Osteocyte (in vitro differentiated cells): ENCODE data around the gene FRMD6. TPM values are rescaled to one million over a fixed set of nuclear protein-coding genes. Genes with fewer than 3 reads are reported as not detected.

ENCODE experiments used
- DNase-seq: peaks from one replicate; pipeline ENCODE4 v3.0.0; 2021; ENCODE audit warnings: mixed read lengths; ENCODE audit not compliant: unreplicated experiment; ENCODE audit errors: extremely low spot score
- H3K27ac Mint-ChIP-seq: one replicate; pipeline ENCODE4 v1.8.0; 2021; ENCODE audit warnings: mild to moderate bottlenecking, mixed read lengths; ENCODE audit not compliant: unreplicated experiment
- H3K27me3 Mint-ChIP-seq: one replicate; pipeline ENCODE4 v1.8.0; 2021; ENCODE audit warnings: mixed read lengths; ENCODE audit not compliant: unreplicated experiment
- H3K36me3 Mint-ChIP-seq: one replicate; pipeline ENCODE4 v1.8.0; 2021; ENCODE audit warnings: mixed read lengths; ENCODE audit not compliant: unreplicated experiment
- H3K4me1 Mint-ChIP-seq: one replicate; pipeline ENCODE4 v1.8.0; 2021; ENCODE audit warnings: mixed read lengths; ENCODE audit not compliant: unreplicated experiment
- H3K4me3 Mint-ChIP-seq: one replicate; pipeline ENCODE4 v1.8.0; 2021; ENCODE audit warnings: mild to moderate bottlenecking, moderate library complexity, mixed read lengths; ENCODE audit not compliant: unreplicated experiment
- H3K9me3 Mint-ChIP-seq: one replicate; pipeline ENCODE4 v1.8.0; 2021; ENCODE audit warnings: mixed read lengths; ENCODE audit not compliant: unreplicated experiment
- total RNA-seq: library from RNA; stranded (reverse); gene quantifications from 2 replicates; pipeline ENCODE4 v1.2.1, GENCODE V29; 2021
- TF ChIP-seq, protein P1 (sequence below): fragments of 200-600 bp; sonication (generic); IDR thresholded peaks from 2 replicates; pipeline ENCODE4 v1.5.0; 2021; ENCODE audit warnings: antibody characterized with exemption, mild to moderate bottlenecking, moderate library complexity

The FRMD6 gene
- total RNA-seq, 1 donor from 2014 or later = 124 TPM

DNA sequence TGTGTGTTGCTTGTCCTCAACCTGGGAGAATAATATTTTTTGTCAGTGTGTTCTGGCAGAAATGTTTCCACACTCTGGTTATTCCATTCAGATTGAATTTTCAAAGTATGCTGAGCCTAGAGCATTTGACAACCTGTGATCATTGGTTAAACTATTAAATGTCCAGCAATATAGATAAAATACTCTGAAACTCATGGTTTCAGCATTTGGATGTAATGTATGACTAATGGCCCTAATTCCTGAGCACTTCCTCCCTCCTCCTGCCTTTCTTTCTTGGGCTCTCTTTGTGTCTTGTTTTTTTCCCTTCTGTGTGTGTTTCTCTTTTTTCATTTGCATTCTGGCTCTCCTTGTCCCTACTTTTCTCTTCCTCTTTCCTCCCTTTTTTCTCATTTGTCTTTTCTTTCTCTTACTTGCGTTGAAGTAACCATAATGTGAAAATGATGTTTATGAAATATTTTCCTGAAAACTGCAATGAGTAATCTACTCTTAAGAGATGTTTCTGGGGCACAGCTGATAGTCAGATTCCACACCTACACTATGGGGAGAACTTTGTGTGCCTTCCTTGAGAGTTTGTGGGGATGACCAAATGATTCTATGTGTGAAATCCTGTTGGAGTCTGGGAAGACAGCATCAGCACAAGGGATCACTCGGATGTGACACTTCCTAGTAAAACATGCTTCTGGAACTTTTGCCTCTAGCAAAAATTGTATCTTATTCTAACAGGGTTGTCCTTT lies 74.6 kb downstream of the FRMD6 start:
- no peak for DNase-seq
- Mint-ChIP-seq H3K27me3 (no peaks in the 10 kb centered on the region), H3K9me3 (no peaks in the 10 kb centered on the region), H3K36me3 (peaks cover 70% of the 10 kb centered on the region), H3K4me3 (no peak overlapping the region), H3K4me1 (peaks cover 10% of the 10 kb centered on the region), H3K27ac (peak overlapping the region; percentile 61)
- TF ChIP-seq, protein P1, sequence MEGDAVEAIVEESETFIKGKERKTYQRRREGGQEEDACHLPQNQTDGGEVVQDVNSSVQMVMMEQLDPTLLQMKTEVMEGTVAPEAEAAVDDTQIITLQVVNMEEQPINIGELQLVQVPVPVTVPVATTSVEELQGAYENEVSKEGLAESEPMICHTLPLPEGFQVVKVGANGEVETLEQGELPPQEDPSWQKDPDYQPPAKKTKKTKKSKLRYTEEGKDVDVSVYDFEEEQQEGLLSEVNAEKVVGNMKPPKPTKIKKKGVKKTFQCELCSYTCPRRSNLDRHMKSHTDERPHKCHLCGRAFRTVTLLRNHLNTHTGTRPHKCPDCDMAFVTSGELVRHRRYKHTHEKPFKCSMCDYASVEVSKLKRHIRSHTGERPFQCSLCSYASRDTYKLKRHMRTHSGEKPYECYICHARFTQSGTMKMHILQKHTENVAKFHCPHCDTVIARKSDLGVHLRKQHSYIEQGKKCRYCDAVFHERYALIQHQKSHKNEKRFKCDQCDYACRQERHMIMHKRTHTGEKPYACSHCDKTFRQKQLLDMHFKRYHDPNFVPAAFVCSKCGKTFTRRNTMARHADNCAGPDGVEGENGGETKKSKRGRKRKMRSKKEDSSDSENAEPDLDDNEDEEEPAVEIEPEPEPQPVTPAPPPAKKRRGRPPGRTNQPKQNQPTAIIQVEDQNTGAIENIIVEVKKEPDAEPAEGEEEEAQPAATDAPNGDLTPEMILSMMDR = no peak

- Mint-ChIP-seq H3K4me3 (no peak overlapping the region), H3K27me3 (no peaks in the 10 kb centered on the region), H3K9me3 (no peaks in the 10 kb centered on the region), H3K27ac (no peak overlapping the region), H3K4me1 (peaks cover 10% of the 10 kb centered on the region), H3K36me3 (peaks cover 62% of the 10 kb centered on the region)
- no peak for DNase-seq
- TF ChIP-seq, protein P1 = no peak
Observed at GRCh38 chr14:51727526-51727925, 75.8 kb downstream of the FRMD6 start.

DNA sequence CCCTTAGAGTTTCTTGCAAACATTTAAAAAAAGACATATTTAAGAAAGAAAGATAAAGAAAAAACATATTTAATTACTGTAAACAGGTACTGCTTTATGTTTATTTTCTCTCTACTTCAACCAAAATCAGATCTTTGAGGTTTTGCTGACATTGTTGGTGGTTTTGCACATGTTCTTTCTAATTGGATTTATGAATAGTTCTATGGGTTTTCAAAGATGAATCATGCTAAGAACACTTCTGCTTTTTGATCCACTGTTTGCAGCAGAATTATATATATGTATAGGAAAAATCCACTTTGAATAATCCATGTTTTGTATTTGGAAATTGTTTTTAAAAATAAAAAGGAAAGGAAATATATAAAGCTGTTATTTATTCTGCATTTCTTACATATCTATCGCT lies 78.4 kb downstream of the FRMD6 start:
- TF ChIP-seq, protein P1 = no peak
- Mint-ChIP-seq H3K36me3 (peaks cover 45% of the 10 kb centered on the region), H3K4me1 (peaks cover 5% of the 10 kb centered on the region), H3K4me3 (no peak overlapping the region), H3K9me3 (no peaks in the 10 kb centered on the region), H3K27me3 (no peaks in the 10 kb centered on the region), H3K27ac (no peak overlapping the region)
- DNase-seq = no peak

DNA sequence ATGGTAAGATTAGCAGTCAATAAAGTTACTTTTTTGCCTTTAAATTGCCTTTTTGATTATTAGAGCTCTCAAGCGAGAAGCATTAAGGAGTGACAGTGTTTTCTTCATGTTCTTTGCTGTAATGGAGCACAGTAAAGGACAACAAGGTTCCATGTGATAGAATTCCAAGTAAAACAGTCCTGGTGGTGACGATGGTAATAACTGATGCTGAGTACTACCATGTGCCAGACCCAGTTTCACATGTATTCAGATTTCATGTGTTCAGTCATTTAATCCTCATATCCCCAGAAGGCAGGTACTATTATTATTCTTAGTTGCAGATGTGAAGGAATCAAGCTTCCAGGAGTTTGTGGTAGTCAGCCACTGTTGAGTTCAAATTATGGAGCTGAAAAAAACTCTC lies 79.0 kb downstream of the FRMD6 start:
- H3K4me3 Mint-ChIP-seq = no peak overlapping the region
- H3K27ac Mint-ChIP-seq = no peak overlapping the region
- H3K4me1 Mint-ChIP-seq = peaks cover 5% of the 10 kb centered on the region
- no peaks in the 10 kb centered on the region for H3K9me3 Mint-ChIP-seq
- TF ChIP-seq, protein P1 = no peak
- peaks cover 40% of the 10 kb centered on the region for H3K36me3 Mint-ChIP-seq
- DNase-seq = no peak
- no peaks in the 10 kb centered on the region for H3K27me3 Mint-ChIP-seq

DNA sequence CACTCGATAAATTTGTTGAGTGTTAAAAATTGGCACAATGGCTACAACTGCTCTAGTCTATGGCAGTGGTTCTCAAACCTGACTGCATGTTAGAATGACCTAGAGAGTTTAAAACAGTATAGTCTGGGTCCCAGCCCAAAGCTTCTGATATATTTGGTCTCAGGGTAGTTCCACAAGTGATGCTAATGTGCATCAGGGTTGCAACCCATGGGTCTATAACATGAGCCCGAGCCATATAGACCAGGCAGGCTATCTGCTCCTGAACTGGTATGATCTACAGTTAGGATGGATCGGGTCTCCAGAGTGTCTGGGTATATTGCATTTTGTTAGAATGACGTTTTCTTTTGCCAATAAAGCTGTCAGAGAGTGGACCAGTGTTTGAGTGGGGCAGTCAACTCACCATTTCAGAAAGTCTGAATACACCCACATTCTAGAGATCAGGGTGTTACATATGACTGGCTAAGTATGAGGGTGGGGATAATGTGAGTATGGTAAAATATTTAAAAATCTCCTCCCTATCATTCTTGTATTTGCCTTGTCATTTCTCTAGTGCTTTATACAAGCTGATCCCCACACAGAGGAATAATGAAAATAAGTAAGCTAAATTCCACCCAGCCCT lies 80.9 kb downstream of the FRMD6 start:
- H3K27me3 Mint-ChIP-seq = peaks cover 6% of the 10 kb centered on the region
- no peaks in the 10 kb centered on the region for H3K9me3 Mint-ChIP-seq
- TF ChIP-seq, protein P1 = no peak
- H3K27ac Mint-ChIP-seq = no peak overlapping the region
- H3K4me1 Mint-ChIP-seq = no peaks in the 10 kb centered on the region
- H3K36me3 Mint-ChIP-seq = peaks cover 22% of the 10 kb centered on the region
- no peak overlapping the region for H3K4me3 Mint-ChIP-seq
- DNase-seq = no peak
